ENCODE results near the gene FOXD4. TPM values are rescaled to one million over a fixed set of nuclear protein-coding genes. Genes with fewer than 3 reads are reported as not detected.
"Not testable (repeated sequence)": the region's sequence is repeated elsewhere in the genome, so short reads cannot be mapped to it uniquely, and the experiment has no call there.

Gene FOXD4
- total and polyA plus RNA-seq, 2 experiments from 2014 or later = 0.31 TPM; not detected in 1

GRCh38 chr9:86697-87096 is 31.5 kb downstream of the FOXD4 start:
- not testable (repeated sequence) for H3K4me1 Mint-ChIP-seq; H3K4me2 ChIP-seq; H3K4me3 ChIP-seq; H3K79me2 ChIP-seq (replicated peaks; ENCODE audit: insufficient read depth); H3K27ac ChIP-seq (ENCODE audit: low read depth); H3K9me3 Mint-ChIP-seq; H3K36me3 ChIP-seq (ENCODE audit: insufficient read depth); H3K4me3 Mint-ChIP-seq; DNase-seq (ENCODE audit: low spot score); H2AFZ ChIP-seq; H4K20me1 ChIP-seq (replicated peaks; ENCODE audit: insufficient read depth); H3K9me2 ChIP-seq (ENCODE audit: insufficient read depth); H3F3A ChIP-seq (replicated peaks; ENCODE audit: low read depth); H3K4me1 ChIP-seq (ENCODE audit: insufficient read depth); H3K27me3 Mint-ChIP-seq (ENCODE audit: insufficient read depth, low read depth, poor library complexity); H3K27ac Mint-ChIP-seq; H3K36me3 Mint-ChIP-seq (ENCODE audit: low read depth); ATAC-seq
- peaks cover 12% of the 10 kb centered on the region; the same call in 1 of the 2 replicates for H3K27me3 ChIP-seq (ENCODE audit: insufficient read depth)

GRCh38 chr9:82932-83689 is 35.1 kb downstream of the FOXD4 start:
- H3K4me3 ChIP-seq; H3K4me1 ChIP-seq (ENCODE audit: insufficient read depth); H3K27ac Mint-ChIP-seq; H3K79me2 ChIP-seq (replicated peaks; ENCODE audit: insufficient read depth); H4K20me1 ChIP-seq (replicated peaks; ENCODE audit: insufficient read depth); ATAC-seq; H3K9me3 Mint-ChIP-seq; H3K36me3 Mint-ChIP-seq (ENCODE audit: low read depth); H3F3A ChIP-seq (replicated peaks; ENCODE audit: low read depth); H3K36me3 ChIP-seq (ENCODE audit: insufficient read depth); H3K27ac ChIP-seq (ENCODE audit: low read depth); H3K4me1 Mint-ChIP-seq; DNase-seq (ENCODE audit: low spot score); H3K4me3 Mint-ChIP-seq; H3K9me2 ChIP-seq (ENCODE audit: insufficient read depth); H2AFZ ChIP-seq; H3K27me3 Mint-ChIP-seq (ENCODE audit: insufficient read depth, low read depth, poor library complexity); H3K4me2 ChIP-seq: not testable (repeated sequence)
- peaks cover 12% of the 10 kb centered on the region; the same call in 1 of the 2 replicates for H3K27me3 ChIP-seq (ENCODE audit: insufficient read depth)

GRCh38 chr9:78333-78732 is 39.9 kb downstream of the FOXD4 start:
- H3K36me3 Mint-ChIP-seq (ENCODE audit: low read depth); H3K36me3 ChIP-seq (ENCODE audit: insufficient read depth); ATAC-seq; H3K4me1 Mint-ChIP-seq; H3K4me3 Mint-ChIP-seq; H3K9me3 Mint-ChIP-seq; H3K27ac ChIP-seq (ENCODE audit: low read depth); H4K20me1 ChIP-seq (replicated peaks; ENCODE audit: insufficient read depth); H3K4me3 ChIP-seq; H3F3A ChIP-seq (replicated peaks; ENCODE audit: low read depth); H3K4me2 ChIP-seq; DNase-seq (ENCODE audit: low spot score); H3K79me2 ChIP-seq (replicated peaks; ENCODE audit: insufficient read depth); H3K9me2 ChIP-seq (ENCODE audit: insufficient read depth); H3K4me1 ChIP-seq (ENCODE audit: insufficient read depth); H2AFZ ChIP-seq; H3K27ac Mint-ChIP-seq: not testable (repeated sequence)
- peaks cover 19% of the 10 kb centered on the region for H3K27me3 Mint-ChIP-seq (ENCODE audit: insufficient read depth, low read depth, poor library complexity)
- H3K27me3 ChIP-seq (ENCODE audit: insufficient read depth) = peaks cover 33% of the 10 kb centered on the region

GRCh38 chr9:76389-76788 is 41.8 kb downstream of the FOXD4 start:
- H3K9me2 ChIP-seq (ENCODE audit: insufficient read depth); ATAC-seq; H3F3A ChIP-seq (replicated peaks; ENCODE audit: low read depth); DNase-seq (ENCODE audit: low spot score); H3K4me2 ChIP-seq; H3K79me2 ChIP-seq (replicated peaks; ENCODE audit: insufficient read depth); H4K20me1 ChIP-seq (replicated peaks; ENCODE audit: insufficient read depth); H3K36me3 ChIP-seq (ENCODE audit: insufficient read depth); H3K4me1 ChIP-seq (ENCODE audit: insufficient read depth); H3K9me3 Mint-ChIP-seq; H3K4me3 Mint-ChIP-seq; H3K27ac Mint-ChIP-seq; H3K4me1 Mint-ChIP-seq; H3K4me3 ChIP-seq; H2AFZ ChIP-seq; H3K27ac ChIP-seq (ENCODE audit: low read depth); H3K36me3 Mint-ChIP-seq (ENCODE audit: low read depth): not testable (repeated sequence)
- H3K27me3 Mint-ChIP-seq (ENCODE audit: insufficient read depth, low read depth, poor library complexity) = peaks cover 26% of the 10 kb centered on the region
- H3K27me3 ChIP-seq (ENCODE audit: insufficient read depth) = peaks cover 50% of the 10 kb centered on the region

- not testable (repeated sequence) for H3F3A ChIP-seq (replicated peaks; ENCODE audit: low read depth); H3K4me1 ChIP-seq (ENCODE audit: insufficient read depth); ATAC-seq; H4K20me1 ChIP-seq (replicated peaks; ENCODE audit: insufficient read depth); H2AFZ ChIP-seq; DNase-seq (ENCODE audit: low spot score); H3K36me3 Mint-ChIP-seq (ENCODE audit: low read depth); H3K27ac Mint-ChIP-seq; H3K79me2 ChIP-seq (replicated peaks; ENCODE audit: insufficient read depth); H3K27ac ChIP-seq (ENCODE audit: low read depth); H3K4me1 Mint-ChIP-seq; H3K9me3 Mint-ChIP-seq; H3K36me3 ChIP-seq (ENCODE audit: insufficient read depth); H3K9me2 ChIP-seq (ENCODE audit: insufficient read depth)
- H3K27me3 ChIP-seq (ENCODE audit: insufficient read depth) = peaks cover 67% of the 10 kb centered on the region
- peak overlapping the region; percentile 81 for H3K4me2 ChIP-seq
- H3K4me3 Mint-ChIP-seq = peak overlapping the region; percentile 66
- H3K4me3 ChIP-seq = peak overlapping the region; percentile 60
- H3K27me3 Mint-ChIP-seq (ENCODE audit: insufficient read depth, low read depth, poor library complexity) = peaks cover 26% of the 10 kb centered on the region
Measured at GRCh38 chr9:73900-74525, 44.2 kb downstream of the FOXD4 start.
